Transverse colon (tissue), 4 donors: ENCODE measurements around the gene OR9A2.

ENCODE experiments used
- POLR2AphosphoS5 ChIP-seq, 3 donors: sonication (generic); formaldehyde crosslinking; IDR thresholded peaks; one replicate each; pipeline ENCODE4 v1.6.1; 2016; ENCODE audit warnings: antibody characterized with exemption in 3 of 3
- TF ChIP-seq, protein P1 (sequence below), 5 experiments: fragments of 200-600 bp in 3 of 5; fragments of 450-650 bp in 2 of 5; sonication (generic) in 3 of 5; IDR thresholded peaks; 1 replicate in 2 of 5; 2 replicates in 3 of 5; pipeline ENCODE4 v1.5.1; 2016 to 2017; ENCODE audit warnings: antibody characterized with exemption in 5 of 5, inconsistent platforms in 3 of 5, mild to moderate bottlenecking in 2 of 5, moderate library complexity in 1 of 5

DNA sequence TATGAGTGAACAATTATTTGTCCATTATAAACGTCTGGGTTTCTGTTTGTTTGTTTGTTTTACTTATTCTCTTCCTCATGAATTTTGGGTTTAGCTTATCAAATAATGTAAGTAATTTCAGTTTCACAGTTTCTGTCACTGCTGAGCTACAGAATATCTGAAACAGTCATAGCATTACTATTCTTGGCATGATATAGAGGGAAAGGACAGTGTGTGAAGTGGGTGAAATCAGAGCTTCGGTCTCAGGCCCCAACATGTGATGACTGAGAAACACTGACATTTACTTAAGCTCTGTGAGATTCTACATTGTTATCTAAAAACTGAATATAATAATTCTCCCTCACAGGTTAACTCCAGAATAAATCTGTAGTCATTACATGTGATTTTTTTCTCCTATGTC, 16.5 kb upstream of the OR9A2 start:
- TF ChIP-seq, protein P1, sequence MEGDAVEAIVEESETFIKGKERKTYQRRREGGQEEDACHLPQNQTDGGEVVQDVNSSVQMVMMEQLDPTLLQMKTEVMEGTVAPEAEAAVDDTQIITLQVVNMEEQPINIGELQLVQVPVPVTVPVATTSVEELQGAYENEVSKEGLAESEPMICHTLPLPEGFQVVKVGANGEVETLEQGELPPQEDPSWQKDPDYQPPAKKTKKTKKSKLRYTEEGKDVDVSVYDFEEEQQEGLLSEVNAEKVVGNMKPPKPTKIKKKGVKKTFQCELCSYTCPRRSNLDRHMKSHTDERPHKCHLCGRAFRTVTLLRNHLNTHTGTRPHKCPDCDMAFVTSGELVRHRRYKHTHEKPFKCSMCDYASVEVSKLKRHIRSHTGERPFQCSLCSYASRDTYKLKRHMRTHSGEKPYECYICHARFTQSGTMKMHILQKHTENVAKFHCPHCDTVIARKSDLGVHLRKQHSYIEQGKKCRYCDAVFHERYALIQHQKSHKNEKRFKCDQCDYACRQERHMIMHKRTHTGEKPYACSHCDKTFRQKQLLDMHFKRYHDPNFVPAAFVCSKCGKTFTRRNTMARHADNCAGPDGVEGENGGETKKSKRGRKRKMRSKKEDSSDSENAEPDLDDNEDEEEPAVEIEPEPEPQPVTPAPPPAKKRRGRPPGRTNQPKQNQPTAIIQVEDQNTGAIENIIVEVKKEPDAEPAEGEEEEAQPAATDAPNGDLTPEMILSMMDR (IDR thresholded peaks at IDR 0.05) = no peak
- TF ChIP-seq POLR2AphosphoS5 (IDR thresholded peaks at IDR 0.05) = no peak
